ENCODE results near the gene MORN4.
"Not testable (repeated sequence)": the region's sequence is repeated elsewhere in the genome, so short reads cannot be mapped to it uniquely, and the experiment has no call there.

Gene MORN4

DNA sequence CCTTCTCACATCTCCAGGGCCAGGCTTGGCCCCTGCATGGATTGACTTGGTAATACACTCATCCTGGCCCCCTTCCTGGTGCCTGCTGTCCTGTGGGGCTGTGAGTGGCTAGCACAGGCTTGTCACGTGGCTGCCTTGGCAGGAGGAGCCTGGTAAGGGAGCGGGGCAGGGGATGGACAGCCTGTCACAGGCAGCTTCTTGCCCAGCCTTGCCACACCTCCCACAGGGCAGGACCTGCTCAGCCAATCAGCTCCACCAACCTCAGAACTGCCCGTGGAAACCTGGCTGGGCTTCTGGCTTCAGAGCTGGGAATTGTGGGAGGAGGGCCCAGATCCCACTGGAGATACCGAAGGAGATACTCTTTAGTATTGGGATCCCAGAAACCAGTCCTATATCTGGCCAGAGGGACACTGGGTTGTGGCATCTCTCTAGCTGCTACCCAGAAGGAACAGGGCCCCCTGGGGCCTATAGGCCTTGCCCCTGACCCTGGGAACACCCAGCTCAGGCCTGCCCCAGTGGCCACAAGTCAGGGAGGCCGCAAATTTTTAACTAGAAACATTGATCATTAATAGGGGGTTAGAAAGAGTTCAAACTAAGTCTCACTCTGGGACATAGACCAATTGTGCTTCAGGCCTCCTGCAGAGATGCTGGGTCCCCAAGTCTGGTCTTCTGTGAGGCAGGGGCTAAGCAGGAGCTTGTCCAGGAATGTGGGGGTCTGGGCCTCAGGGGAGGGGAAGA is 49.1 kb downstream of the MORN4 start, which contains the start of gene HOGA1:
TSS of gene HOGA1 (plus strand) at position 330 of the 738 bp plus-strand sequence. CDS start at position 645, 315 bp downstream.
- TF ChIP-seq, protein P1, sequence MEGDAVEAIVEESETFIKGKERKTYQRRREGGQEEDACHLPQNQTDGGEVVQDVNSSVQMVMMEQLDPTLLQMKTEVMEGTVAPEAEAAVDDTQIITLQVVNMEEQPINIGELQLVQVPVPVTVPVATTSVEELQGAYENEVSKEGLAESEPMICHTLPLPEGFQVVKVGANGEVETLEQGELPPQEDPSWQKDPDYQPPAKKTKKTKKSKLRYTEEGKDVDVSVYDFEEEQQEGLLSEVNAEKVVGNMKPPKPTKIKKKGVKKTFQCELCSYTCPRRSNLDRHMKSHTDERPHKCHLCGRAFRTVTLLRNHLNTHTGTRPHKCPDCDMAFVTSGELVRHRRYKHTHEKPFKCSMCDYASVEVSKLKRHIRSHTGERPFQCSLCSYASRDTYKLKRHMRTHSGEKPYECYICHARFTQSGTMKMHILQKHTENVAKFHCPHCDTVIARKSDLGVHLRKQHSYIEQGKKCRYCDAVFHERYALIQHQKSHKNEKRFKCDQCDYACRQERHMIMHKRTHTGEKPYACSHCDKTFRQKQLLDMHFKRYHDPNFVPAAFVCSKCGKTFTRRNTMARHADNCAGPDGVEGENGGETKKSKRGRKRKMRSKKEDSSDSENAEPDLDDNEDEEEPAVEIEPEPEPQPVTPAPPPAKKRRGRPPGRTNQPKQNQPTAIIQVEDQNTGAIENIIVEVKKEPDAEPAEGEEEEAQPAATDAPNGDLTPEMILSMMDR (conservative IDR thresholded peaks at IDR 0.05) = no peak
- H3K27ac ChIP-seq = no peak within 1 kb of the TSS

DNA sequence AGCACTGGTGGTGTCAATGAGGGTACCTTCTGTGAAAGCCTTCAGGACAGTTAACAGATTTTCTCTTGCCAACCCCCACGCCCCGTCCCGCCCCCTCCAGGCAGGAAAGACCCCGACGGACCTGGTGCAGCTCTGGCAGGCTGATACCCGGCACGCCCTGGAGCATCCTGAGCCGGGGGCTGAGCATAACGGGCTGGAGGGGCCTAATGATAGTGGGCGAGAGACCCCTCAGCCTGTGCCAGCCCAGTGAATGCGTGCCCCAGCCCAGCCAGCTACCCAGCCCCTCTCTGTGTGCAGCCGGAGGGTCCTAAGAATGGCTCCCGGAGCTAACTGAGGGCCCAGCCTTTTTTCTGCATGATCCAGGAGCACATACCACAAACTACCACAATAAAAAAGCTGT is 49.8 kb downstream of the MORN4 start:
- no peak overlapping the region for H3K27ac ChIP-seq
- TF ChIP-seq, protein P1 (conservative IDR thresholded peaks at IDR 0.05) = no peak

DNA sequence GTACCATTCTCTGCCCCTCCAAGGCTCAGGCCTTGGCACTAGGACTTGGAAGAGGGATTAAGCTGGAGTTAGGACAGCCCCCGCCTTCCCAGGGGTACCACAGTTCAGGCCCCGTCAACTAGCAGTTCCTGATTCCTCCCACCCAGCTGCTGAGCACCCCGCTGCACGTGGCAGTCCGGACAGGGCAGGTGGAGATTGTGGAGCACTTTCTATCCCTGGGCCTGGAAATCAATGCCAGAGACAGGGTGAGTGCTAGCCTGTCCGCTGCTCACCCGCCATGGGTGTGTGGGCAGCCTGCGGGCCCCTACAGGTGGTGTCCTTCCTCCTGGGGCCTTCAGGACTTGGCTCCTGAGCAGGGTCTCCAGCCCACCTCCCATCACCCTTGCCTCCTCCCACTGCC is 51.1 kb downstream of the MORN4 start:
- TF ChIP-seq, protein P1 (conservative IDR thresholded peaks at IDR 0.05) = no peak
- no peak overlapping the region for H3K27ac ChIP-seq

DNA sequence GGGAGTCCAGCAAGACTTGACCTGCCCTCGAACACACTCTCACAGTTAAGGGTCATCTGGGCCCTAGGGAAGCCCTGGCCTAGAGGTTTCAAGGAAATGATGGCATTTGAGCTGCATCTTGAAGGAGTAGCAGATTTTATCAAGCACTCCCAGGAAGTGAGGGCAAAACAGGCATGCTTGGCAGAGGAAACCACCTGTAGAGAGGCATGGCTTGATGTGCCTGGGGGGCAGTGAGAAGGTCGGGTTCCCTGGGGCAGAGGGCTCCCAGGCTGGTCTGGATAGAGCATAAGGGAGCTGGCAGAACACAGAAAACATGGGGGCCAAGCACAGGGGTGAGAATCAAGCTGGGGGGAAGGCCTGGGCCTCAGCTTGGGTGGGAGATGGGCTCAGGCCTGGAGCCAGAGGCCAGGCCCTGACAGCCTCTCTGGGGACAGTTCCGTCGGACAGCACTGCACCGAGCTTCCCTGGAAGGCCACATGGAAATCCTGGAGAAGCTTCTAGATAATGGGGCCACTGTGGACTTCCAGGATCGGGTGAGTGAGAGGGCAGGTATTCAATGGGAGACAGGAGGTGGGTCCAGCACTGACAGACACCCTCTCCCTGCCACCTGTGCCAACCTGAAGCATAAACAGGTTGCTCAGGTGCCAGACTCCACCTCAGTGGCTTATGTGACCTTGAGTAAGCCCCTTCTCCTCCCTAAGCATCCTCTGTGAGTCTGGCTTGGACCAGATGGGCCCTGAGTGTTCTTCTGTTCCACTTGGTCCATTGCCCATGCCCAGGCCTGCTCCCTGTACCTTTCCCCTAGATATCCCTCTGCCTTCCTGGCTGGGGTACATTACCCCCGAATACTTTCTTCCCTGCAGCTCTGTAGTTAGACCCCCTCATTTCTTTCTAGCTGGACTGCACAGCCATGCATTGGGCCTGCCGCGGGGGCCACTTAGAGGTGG is 52.6 kb downstream of the MORN4 start:
- TF ChIP-seq, protein P1 (conservative IDR thresholded peaks at IDR 0.05) = no peak
- no peak overlapping the region for H3K27ac ChIP-seq

DNA sequence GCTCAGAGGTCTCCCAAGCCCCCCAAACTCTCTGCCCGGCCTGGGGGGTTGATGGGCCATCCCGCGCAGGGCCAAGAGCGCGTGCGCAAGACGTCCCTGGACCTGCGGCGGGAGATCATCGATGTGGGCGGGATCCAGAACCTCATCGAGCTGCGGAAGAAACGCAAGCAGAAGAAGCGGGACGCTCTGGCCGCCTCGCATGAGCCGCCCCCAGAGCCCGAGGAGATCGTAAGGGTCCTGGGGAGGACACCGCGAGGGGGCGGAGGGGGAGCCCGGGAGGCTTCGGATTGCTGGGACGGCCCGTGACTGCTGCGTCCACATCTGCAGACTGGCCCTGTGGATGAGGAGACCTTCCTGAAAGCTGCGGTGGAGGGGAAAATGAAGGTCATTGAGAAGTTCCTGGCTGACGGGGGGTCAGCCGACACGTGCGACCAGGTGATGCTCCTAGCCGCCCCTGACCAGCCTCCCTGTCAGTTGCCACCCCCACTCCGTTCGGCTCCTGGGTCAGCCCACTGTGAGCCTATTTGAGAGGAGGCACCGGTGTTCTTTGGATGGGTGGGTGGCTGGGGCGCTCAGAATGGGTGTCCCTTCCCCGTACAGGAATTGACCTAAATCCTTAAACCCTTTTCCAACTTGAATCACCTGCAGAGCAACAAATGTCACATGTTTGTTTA is 55.0 kb downstream of the MORN4 start:
- TF ChIP-seq, protein P1 (conservative IDR thresholded peaks at IDR 0.05) = no peak
- H3K27ac ChIP-seq = no peak overlapping the region

DNA sequence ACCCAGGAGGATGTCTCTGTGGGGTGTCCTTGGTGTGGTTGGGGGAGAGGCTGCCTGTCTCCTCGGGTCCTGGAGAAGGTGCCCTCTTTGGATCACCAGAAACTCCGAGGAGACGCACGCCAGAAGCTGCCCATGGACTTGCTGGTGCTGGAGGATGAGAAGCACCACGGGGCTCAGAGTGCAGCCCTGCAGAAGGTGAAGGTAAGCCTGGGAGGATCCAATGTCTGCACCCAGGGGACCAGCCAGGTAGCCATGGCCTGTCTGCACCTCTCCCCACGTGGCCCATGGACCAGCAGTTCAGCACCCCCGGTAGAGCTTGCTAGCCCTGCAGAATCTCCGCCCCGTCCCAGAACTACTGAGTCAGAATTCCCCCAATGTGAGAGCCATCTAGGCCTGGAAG is 55.6 kb downstream of the MORN4 start:
- no peak overlapping the region for H3K27ac ChIP-seq
- TF ChIP-seq, protein P1 (conservative IDR thresholded peaks at IDR 0.05) = no peak

DNA sequence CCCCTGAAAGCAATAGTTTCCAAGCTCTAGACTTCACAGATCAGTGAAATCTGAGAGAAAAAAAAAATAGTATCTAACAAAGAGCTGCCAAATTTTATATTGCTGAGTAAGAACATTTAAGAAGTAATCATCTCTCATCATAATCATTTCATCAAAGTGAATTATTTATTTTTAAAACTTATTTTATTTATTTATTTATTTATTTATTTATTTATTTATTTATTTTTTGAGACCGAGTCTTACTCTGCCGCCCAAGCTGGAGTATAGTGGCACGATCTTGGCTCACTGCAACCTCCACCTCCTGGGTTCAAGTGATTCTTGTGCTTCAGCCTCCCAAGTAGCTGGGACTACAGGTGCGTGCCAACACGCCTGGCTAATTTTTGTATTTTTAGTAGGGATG is 56.8 kb downstream of the MORN4 start:
- not testable (repeated sequence) for H3K27ac ChIP-seq
